Mesenchymal stem cell (in vitro differentiated cells and primary cell): ENCODE data around the gene LYSMD3.

Experiments
- DNase-seq: peaks from one replicate; pipeline ENCODE4 v3.0.0-alpha.2; 2013
- H2AFZ ChIP-seq: one replicate; pipeline ENCODE4 v1.6.1; 2013; ENCODE audit warnings: low read depth, mild to moderate bottlenecking, control low read depth, inconsistent platforms, low read length, moderate library complexity
- H2AK5ac ChIP-seq: 2 replicates; pipeline ENCODE4 v1.6.1; 2013; ENCODE audit warnings: low read length, moderate library complexity, mild to moderate bottlenecking, inconsistent platforms; ENCODE audit not compliant: severe bottlenecking
- H2BK120ac ChIP-seq: one replicate; pipeline ENCODE4 v1.6.1; 2013; ENCODE audit warnings: low read depth, mild to moderate bottlenecking, inconsistent platforms, low read length, moderate library complexity
- H2BK12ac ChIP-seq, 2 experiments: one replicate each; pipeline ENCODE4 v1.6.1; 2013; ENCODE audit warnings: inconsistent platforms in 2 of 2, low read length in 2 of 2, mild to moderate bottlenecking in 2 of 2, moderate library complexity in 2 of 2, control low read depth in 1 of 2
- H2BK15ac ChIP-seq: one replicate; pipeline ENCODE4 v1.6.1; 2013; ENCODE audit warnings: mild to moderate bottlenecking, low read depth, inconsistent platforms; ENCODE audit not compliant: poor library complexity, severe bottlenecking
- H2BK5ac ChIP-seq: 2 replicates; pipeline ENCODE4 v1.6.1; 2013; ENCODE audit warnings: low read depth, mild to moderate bottlenecking, low read length, control low read depth, inconsistent platforms; ENCODE audit not compliant: poor library complexity, severe bottlenecking
- H3K14ac ChIP-seq, 2 experiments: one replicate each; pipeline ENCODE4 v1.6.1; 2013; ENCODE audit warnings: inconsistent platforms in 2 of 2, low read length in 2 of 2, control low read depth in 1 of 2, mild to moderate bottlenecking in 1 of 2, moderate library complexity in 1 of 2
- H3K18ac ChIP-seq, 2 experiments: one replicate each; pipeline ENCODE4 v1.6.1; 2013; ENCODE audit warnings: inconsistent platforms in 2 of 2, low read length in 2 of 2, control low read depth in 1 of 2, low read depth in 1 of 2, mild to moderate bottlenecking in 1 of 2
- H3K23ac ChIP-seq, 2 experiments: one replicate each; pipeline ENCODE4 v1.6.1; 2013; ENCODE audit warnings: inconsistent platforms in 2 of 2, low read length in 2 of 2, mild to moderate bottlenecking in 2 of 2, moderate library complexity in 2 of 2, control low read depth in 1 of 2
- H3K27ac ChIP-seq: 2 replicates; pipeline ENCODE4 v1.5.1; 2013; ENCODE audit warnings: mild to moderate bottlenecking, moderate library complexity, low read length, control low read depth, inconsistent platforms; ENCODE audit not compliant: poor library complexity, severe bottlenecking
- H3K27me3 ChIP-seq, 2 experiments: 2 replicates each; pipeline versions ENCODE4 v1.6.1 to v1.7.0; 2013; ENCODE audit warnings: low read length in 2 of 2, mild to moderate bottlenecking in 2 of 2, moderate library complexity in 2 of 2, control low read depth in 1 of 2, inconsistent platforms in 1 of 2; ENCODE audit not compliant: control insufficient read depth in 1 of 2, insufficient read depth in 1 of 2
- H3K36me3 ChIP-seq, 2 experiments: 2 replicates each; pipeline versions ENCODE4 v1.6.1 to v1.7.0; 2013; ENCODE audit warnings: low read length in 2 of 2, control low read depth in 1 of 2, inconsistent platforms in 1 of 2, low read depth in 1 of 2, mild to moderate bottlenecking in 1 of 2; ENCODE audit not compliant: insufficient read depth in 2 of 2, control insufficient read depth in 1 of 2
- H3K4ac ChIP-seq, 2 experiments: one replicate each; pipeline ENCODE4 v1.6.1; 2013; ENCODE audit warnings: inconsistent platforms in 2 of 2, low read length in 2 of 2, mild to moderate bottlenecking in 2 of 2, moderate library complexity in 2 of 2, control low read depth in 1 of 2, low read depth in 1 of 2
- H3K4me1 ChIP-seq: 2 replicates; pipeline ENCODE4 v1.6.1; 2013; ENCODE audit warnings: low read depth, low read length, control low read depth; ENCODE audit not compliant: control insufficient read depth, insufficient read depth
- H3K4me2 ChIP-seq: 2 replicates; pipeline ENCODE4 v1.6.1; 2013; ENCODE audit warnings: low read length, mild to moderate bottlenecking, inconsistent platforms; ENCODE audit not compliant: poor library complexity, severe bottlenecking
- H3K4me3 ChIP-seq, 2 experiments: 2 replicates each; pipeline versions ENCODE4 v1.5.1 to v1.7.0; 2013; ENCODE audit warnings: low read length in 2 of 2, mild to moderate bottlenecking in 2 of 2, control low read depth in 1 of 2, low read depth in 1 of 2; ENCODE audit not compliant: insufficient read depth in 1 of 2
- H3K79me1 ChIP-seq: replicated peaks from 2 replicates; pipeline ENCODE4 v1.6.1; 2013; ENCODE audit warnings: mild to moderate bottlenecking, control low read depth, low read length, inconsistent platforms; ENCODE audit not compliant: poor library complexity, severe bottlenecking
- H3K9ac ChIP-seq: 2 replicates; pipeline ENCODE4 v1.7.0; 2013; ENCODE audit warnings: mild to moderate bottlenecking, low read length, moderate library complexity
- H3K9me3 ChIP-seq: 2 replicates; pipeline ENCODE4 v1.7.0; 2013; ENCODE audit warnings: mild to moderate bottlenecking, low read length; ENCODE audit not compliant: control insufficient read depth
- H4K8ac ChIP-seq: one replicate; pipeline ENCODE4 v1.6.1; 2013; ENCODE audit warnings: inconsistent platforms, mild to moderate bottlenecking, low read length, moderate library complexity
- H4K91ac ChIP-seq: one replicate; pipeline ENCODE4 v1.6.1; 2013; ENCODE audit warnings: mild to moderate bottlenecking, low read length, inconsistent platforms
- WGBS: methylation state at CpG from one replicate; pipeline ENCODE4 v1.1.7; 2013; ENCODE audit warnings: mixed read lengths; 5-methylcytosine and 5-hydroxymethylcytosine counted together

The LYSMD3 gene

DNA sequence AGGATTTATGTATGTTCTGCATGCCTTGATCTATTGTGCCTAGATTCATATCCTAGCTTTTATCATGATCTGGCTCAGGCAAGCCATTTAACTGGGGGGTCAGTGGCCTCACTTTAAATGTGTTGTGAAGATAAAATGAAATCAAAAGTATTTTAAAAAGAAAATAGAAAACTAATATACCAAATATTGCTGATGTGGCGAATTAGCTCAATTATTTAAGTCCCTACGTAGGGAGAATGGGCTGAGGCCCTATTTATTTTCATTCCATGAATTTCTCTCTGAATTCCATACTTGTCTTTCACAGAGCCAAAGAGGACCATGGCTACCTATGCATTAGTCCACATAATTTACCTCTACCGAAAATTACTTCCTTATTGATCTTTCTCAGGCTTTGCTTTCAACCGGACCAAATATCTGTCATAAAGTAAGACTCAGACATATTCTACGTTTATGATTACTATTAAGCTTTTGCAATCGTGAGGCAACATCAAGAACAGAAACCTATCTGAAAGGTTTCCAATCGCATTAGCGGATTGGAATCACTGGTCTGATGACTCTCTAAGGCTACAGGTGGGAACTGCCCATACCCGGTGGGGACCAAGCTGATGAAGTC, 56.5 kb downstream of the LYSMD3 start:
- no peaks in the 10 kb centered on the region for H3K9me3 ChIP-seq
- no peak for DNase-seq
- H3K14ac ChIP-seq: no peak overlapping the region
- no peaks in the 10 kb centered on the region for H3K27me3 ChIP-seq
- no peak overlapping the region for H3K18ac ChIP-seq
- H3K79me1 ChIP-seq: peaks cover 22% of the 10 kb centered on the region
- no peak overlapping the region for H2AFZ ChIP-seq
- H2BK15ac ChIP-seq: no peak overlapping the region
- H3K9ac ChIP-seq: peak overlapping the region; percentile 87
- H3K4me2 ChIP-seq: peak overlapping the region; percentile 85
- no peaks in the 10 kb centered on the region for H3K36me3 ChIP-seq
- H3K27ac ChIP-seq: no peak overlapping the region
- no peak overlapping the region for H3K23ac ChIP-seq
- whole genome bisulfite sequencing: 50% methylated on average over 9 of the region's 9 CpGs
- H2AK5ac ChIP-seq: no peak overlapping the region
- no peak overlapping the region for H4K8ac ChIP-seq
- H2BK5ac ChIP-seq: no peak overlapping the region
- no peak overlapping the region for H4K91ac ChIP-seq
- H3K4ac ChIP-seq: no peak overlapping the region
- H3K4me1 ChIP-seq: peaks cover 9% of the 10 kb centered on the region
- H2BK12ac ChIP-seq: no peak overlapping the region
- H2BK120ac ChIP-seq: no peak overlapping the region
- H3K4me3 ChIP-seq: peak overlapping the region in 1 of 2 experiments; percentile 97
